NCI-H128 (cell line): Measurements from ENCODE around the gene CXCR4.
"Not testable (repeated sequence)": the region's sequence is repeated elsewhere in the genome, so short reads cannot be mapped to it uniquely, and the experiment has no call there.

Experiments
- DNase-seq: peaks from one replicate; lab custom pipeline; 2025; ENCODE audit not compliant: unreplicated experiment; lab: John Stamatoyannopoulos, UW

The CXCR4 gene

GRCh38 chr2:136080114-136080513 is 37.8 kb downstream of the CXCR4 start:
- no peak for DNase-seq

GRCh38 chr2:136077107-136077506 is 40.8 kb downstream of the CXCR4 start:
- DNase-seq: no peak

DNA sequence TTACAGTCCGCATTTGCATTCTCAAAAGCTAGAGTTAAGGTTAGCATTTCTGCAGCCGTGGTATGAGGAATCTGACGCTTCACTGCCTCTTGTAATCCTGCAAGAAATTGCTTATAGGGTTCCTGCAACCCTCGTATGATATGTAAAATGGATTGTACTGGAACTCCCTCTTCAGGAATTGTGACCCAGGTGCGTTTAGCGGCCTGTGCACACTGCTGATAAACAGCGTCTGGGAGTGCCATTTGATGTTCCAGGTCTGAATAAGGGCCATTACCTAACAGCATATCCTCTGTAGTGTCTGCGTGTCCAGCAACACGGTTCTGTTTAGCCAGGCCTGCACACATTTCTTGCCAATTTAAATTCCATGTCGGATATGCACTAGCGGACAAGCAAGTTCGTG is 42.5 kb downstream of the CXCR4 start:
- DNase-seq: no peak

DNA sequence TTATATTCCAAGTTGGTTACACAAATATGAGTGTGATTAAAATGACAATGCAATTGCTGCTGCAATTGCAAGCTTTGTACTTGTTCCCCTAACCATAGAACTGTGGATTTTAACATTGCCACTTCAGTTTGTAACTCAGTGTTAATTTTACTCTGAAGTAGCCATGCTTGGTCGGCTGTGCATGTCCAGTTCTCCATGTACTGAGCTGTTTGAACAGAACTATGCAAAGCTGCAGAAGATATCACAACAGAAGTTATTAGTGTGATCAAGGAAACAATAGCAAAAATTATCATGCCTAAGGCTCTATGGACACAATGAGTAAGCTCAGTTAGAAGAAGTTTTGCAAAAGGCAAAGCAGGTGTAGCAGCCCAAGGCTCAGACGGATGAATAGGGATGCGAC is 45.3 kb downstream of the CXCR4 start:
- DNase-seq: no peak

DNA sequence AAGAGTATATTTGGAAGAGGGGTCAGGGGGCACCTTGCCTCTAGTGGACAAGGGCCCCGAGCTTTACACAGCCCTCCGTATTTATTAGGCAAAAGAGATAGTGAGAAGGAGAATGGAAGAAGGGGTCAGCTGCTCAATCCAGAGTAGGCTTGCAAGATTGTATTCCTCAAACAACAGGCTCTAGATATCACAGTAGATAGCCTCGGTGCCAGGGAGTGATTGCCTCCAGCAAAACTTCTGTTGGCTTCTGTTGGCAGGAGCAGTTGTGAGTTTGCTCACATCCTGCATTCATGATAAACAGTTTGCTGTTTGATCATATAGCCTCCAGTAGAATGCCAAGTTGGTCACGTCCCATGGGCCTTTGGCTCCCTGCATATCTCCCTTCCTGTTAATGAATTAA is 46.1 kb downstream of the CXCR4 start:
- not testable (repeated sequence) for DNase-seq

DNA sequence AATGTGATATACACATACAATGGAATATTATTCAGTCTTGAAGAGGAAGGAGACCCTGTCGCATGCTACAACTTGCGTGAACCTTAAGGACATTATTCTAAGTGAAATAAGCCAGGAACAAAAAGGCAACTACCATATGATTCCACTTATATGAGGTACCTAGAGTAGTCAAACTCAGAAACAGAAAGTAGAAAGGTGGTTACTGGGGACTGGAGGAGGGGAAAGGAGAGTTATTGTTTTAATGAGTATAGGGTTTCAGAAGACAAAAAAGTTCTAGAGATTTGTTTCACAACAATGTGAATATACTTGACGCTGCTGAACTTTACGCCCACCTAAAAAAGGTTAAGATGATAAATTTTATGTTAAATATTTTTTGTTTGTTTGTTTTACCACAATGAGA is 47.0 kb downstream of the CXCR4 start:
- DNase-seq: no peak

DNA sequence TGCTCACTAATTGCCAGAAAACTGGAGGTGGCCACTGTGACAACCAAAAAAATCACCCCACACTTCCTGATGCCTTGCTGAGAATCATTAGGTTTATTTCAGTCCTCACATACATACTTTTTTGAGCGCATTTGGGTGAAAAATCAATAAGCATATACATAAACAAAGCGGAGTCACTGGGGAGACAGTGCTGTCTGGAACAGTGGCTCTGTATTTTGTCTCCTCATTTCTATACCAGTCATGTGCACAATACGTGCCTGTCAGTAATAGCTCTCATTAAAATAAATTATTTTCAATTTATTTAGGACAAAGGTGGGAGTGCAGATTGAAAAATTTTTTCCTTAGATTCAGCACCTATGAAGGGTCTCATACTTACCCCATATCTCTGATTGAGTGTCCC is 48.2 kb downstream of the CXCR4 start:
- DNase-seq: no peak

DNA sequence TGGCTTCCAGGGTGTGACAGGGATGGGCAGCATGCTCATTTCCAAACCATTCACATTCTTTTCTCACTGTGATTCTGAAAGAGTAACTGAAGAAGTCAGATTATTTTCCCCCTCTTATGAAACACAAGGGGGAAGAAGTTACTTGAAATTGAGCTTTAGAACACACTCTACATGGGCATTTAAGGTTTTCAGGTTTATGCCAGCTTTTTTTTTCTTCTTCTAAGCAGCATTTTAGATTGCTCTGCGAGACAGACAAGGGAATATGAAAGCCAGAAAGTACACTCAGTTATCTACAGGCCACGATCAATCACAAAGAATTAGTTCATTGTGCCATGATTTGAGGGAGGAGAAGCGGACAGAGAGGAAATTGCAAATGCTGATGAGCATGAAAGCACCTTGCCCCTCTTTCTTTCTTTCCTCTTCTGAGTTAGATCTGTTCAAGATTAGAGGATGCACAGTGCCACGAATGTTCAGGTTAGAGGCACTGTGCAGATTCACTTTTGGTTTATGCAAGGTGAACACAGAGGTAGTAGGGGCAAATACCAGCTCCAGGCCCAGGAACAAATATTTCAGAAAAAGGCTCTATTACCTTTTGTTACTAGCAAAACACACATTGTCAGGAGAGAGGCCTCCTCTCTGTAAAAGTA is 49.2 kb downstream of the CXCR4 start:
- no peak for DNase-seq

GRCh38 chr2:136067897-136068580 is 49.9 kb downstream of the CXCR4 start:
- no peak for DNase-seq

DNA sequence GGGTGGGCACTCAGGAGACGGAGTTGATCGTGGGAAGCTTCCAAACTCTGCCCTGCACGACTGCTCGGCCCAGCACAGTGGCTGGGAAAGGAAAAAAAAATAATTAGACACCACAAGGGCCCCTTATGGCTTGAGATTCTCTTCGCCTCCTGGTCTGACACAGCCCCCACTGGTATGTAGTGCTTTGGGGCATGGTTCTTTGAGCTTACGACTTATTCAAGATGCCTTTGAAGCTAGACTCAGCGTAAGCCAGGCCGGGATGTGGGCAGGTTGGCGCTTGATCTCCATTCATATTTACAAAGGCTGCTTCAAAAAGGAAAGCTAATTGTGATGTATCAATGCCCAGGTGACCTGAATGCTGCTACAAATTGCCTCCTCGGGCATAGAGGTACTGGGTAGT is 50.5 kb downstream of the CXCR4 start:
- DNase-seq: no peak

GRCh38 chr2:136065907-136066306 is 52.0 kb downstream of the CXCR4 start:
- no peak for DNase-seq

DNA sequence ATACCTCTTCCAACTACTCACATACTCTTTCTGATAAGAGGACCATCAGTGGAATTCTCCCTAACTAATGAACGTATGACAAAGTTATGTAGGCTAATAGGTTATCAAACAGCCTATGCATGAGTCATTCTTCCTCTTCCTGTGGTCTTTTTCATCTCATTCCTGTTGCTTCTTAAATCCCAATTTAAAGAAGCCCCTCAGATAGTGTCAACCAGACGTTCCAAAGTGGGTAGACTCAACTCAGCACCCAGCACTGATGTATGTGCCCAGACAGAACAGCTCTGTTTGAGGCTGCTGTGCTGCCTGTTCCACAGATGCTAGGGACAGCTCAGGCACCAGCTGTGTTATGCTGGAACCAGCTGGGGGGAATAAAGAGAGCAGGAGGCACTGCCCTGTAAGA is 52.6 kb downstream of the CXCR4 start:
- DNase-seq: no peak
